Astrocyte of the cerebellum (primary cell): ENCODE measurements around the gene KCNF1.

Experiments
- DNase-seq: peaks from one replicate; pipeline ENCODE4 v3.0.0-alpha.2; 2011; ENCODE audit warnings: low read depth
- H3K4me3 ChIP-seq: 2 replicates; pipeline ENCODE4 v1.5.1; 2011; ENCODE audit warnings: mild to moderate bottlenecking, low read depth, low read length, moderate library complexity
- CTCF ChIP-seq: IDR thresholded peaks from 2 replicates; pipeline ENCODE4 v1.5.1; 2012; ENCODE audit warnings: low read length, low read depth, moderate library complexity, mild to moderate bottlenecking; ENCODE audit errors: missing control alignments
- in situ Hi-C: cut with HindIII; loops from 2 replicates; pipeline ENCODE4 v1.10.0; 2017; ENCODE audit warnings: low sequenced_read_pairs

The KCNF1 gene

GRCh38 chr2:10918661-10919409 is 7.1 kb downstream of the KCNF1 start:
- no peak for DNase-seq
- in situ Hi-C loops = no loop called here
- TF ChIP-seq CTCF = no peak
- no peak overlapping the region for H3K4me3 ChIP-seq

GRCh38 chr2:10919410-10919770 is 7.7 kb downstream of the KCNF1 start:
- in situ Hi-C loops = no loop called here
- TF ChIP-seq CTCF = no peak
- DNase-seq = no peak
- H3K4me3 ChIP-seq = no peak overlapping the region

- no peak overlapping the region for H3K4me3 ChIP-seq
- no peak for TF ChIP-seq CTCF
- in situ Hi-C loops = loop anchor here (5.0 kb wide), 1 partner anchor 73 kb away; no protein-coding TSS in a partner anchor
- no peak for DNase-seq
These were observed 8.3 kb downstream of the KCNF1 start for GRCh38 chr2:10919771-10920621.

- no peak for DNase-seq
- no peak for TF ChIP-seq CTCF
- H3K4me3 ChIP-seq = no peak overlapping the region
- in situ Hi-C loops = loop anchor here (5.0 kb wide), 1 partner anchor 74 kb away; no protein-coding TSS in a partner anchor
These were observed 9.1 kb downstream of the KCNF1 start for GRCh38 chr2:10920764-10921388.

- no peak overlapping the region for H3K4me3 ChIP-seq
- no peak for DNase-seq
- in situ Hi-C loops = loop anchor here (5.0 kb wide), 1 partner anchor 74 kb away; no protein-coding TSS in a partner anchor
- no peak for TF ChIP-seq CTCF
These were observed 9.8 kb downstream of the KCNF1 start for GRCh38 chr2:10921525-10921924.

- in situ Hi-C loops = loop anchor here (5.0 kb wide), 1 partner anchor 75 kb away; no protein-coding TSS in a partner anchor
- TF ChIP-seq CTCF = no peak
- no peak overlapping the region for H3K4me3 ChIP-seq
- no peak for DNase-seq
These were observed 10.7 kb downstream of the KCNF1 start for GRCh38 chr2:10922307-10923007.
